HG03045 (cell line): ENCODE results near the gene PCSK5.
"Not testable (repeated sequence)": the region's sequence is repeated elsewhere in the genome, so short reads cannot be mapped to it uniquely, and the experiment has no call there.

ENCODE experiments used
- ATAC-seq: cut with Tn5 transposase; IDR thresholded peaks from one replicate; pipeline ENCODE4 v1.9.1; 2021; ENCODE audit warnings: mild to moderate bottlenecking, moderate library complexity; ENCODE audit not compliant: unreplicated experiment

The PCSK5 gene

DNA sequence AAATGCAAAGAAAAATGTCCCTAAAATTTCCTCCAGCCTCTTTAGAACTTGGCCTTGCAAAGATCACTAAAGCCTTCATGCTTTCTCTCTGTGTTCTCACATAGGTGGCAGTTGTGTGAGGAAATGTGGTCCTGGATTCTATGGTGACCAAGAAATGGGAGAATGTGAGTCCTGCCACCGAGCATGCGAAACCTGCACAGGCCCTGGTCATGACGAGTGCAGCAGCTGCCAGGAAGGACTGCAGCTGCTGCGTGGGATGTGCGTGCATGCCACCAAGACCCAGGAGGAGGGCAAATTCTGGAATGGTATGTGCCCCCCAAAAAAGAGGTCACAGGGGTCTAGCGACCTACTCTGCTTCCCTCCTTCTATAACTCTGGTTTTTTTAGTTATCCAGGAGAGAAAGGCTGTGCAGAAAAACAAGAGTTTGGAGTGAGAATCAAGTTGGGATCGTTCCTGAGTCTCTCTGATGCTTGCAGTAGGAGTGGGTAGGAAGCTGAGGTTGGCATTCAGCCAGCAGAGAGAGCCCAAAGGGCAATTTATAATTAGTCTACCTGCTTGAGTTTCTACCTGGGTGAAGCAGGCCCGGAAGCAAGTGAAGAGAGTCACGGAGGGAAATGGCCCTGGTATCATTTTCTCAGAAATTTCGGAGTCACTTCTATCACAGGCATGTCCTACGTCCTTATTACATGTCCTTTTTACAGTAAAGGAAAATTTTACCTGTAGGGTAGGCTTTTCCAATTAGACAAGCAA, 406.3 kb downstream of the PCSK5 start:
- no peak for ATAC-seq

DNA sequence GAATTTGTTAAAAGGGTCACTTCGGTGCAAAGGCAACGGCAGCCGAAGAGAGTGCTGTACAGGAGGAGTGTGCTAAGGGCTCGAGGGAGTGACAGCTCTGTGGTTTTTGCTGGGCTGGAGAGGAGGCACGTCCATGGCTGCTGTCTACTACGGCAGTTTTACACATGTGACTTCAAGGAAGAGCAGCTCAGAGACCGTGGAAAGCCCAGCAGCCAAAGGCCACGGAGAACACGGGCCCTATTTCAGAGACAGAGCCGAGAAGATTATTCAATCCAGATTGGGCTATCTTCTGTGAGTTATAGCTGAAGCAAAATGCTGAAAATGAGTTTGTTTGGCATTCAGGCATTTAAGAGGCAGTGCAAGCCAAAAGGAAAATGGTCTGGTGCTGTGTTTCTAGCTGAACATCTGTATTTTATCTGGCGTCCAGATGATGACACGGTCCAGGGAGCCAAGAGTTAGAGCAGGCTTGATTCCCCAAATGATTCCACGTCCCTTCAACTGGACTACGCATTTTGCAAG, 407.3 kb downstream of the PCSK5 start:
- ATAC-seq = no peak

- no peak for ATAC-seq
These were observed 408.2 kb downstream of the PCSK5 start for GRCh38 chr9:76298521-76299144.

GRCh38 chr9:76302543-76302942, 412.1 kb downstream of the PCSK5 start:
- no peak for ATAC-seq

- no peak for ATAC-seq
These were observed 412.6 kb downstream of the PCSK5 start for GRCh38 chr9:76302947-76303550.

GRCh38 chr9:76307047-76307446, 416.6 kb downstream of the PCSK5 start:
- not testable (repeated sequence) for ATAC-seq

DNA sequence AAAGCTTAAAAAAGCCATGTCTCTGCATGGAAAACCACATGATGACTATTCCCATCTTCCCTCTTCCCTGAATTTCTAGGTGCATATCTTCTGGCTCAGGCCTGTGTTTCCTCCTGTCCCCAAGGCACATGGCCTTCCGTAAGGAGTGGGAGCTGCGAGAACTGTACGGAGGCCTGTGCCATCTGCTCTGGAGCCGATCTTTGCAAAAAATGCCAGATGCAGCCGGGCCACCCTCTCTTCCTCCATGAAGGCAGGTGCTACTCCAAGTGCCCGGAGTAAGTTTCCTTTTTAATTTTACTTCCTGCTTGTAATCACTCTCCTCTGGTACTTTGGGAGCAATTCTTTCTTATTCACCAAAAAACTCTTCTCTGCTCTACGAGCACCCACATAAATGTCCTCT, 420.1 kb downstream of the PCSK5 start:
- ATAC-seq = no peak

DNA sequence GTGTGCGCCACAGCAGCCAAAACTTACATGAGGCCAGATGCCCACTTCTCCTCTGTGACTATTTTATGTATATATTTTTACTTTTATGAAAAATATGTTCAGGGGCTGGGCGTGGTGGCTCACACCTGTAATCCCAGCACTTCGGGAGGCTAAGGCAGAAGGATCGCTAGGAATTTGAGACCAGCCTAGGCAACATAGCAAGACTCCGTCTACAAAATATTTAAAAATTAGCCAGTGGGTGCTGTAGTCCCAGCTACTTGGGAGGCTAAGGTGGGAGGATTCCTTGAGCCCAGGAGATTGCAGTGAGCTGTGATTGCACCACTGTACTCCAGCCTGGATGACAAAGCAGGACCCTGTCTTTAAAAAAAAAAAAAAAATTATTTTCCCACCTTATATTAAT, 420.5 kb downstream of the PCSK5 start:
- ATAC-seq = no peak

GRCh38 chr9:76311537-76311936, 421.1 kb downstream of the PCSK5 start:
- no peak for ATAC-seq

- no peak for ATAC-seq
These were observed 423.3 kb downstream of the PCSK5 start for GRCh38 chr9:76313771-76314170.

GRCh38 chr9:76314321-76314720, 423.8 kb downstream of the PCSK5 start:
- no peak for ATAC-seq

GRCh38 chr9:76316069-76316468, 425.6 kb downstream of the PCSK5 start:
- no peak for ATAC-seq

DNA sequence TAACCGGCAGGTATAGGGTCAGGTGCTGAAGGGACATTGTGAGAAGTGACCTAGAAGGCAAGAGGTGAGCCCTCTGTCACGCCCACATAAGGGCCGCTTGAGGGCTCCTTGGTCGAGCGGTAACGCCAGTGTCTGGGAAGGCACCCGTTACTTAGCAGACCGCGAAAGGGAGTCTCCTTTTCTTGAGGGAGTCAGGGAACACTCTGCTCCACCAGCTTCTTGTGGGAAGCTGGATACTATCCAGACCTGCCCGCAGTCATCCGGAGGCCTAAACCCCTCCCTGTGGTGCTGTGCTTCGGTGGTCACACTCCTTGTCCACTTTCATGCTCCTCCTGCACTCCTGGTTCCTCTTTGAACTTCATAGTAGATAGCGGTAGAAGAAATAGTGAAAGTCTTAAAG, 429.0 kb downstream of the PCSK5 start:
- not testable (repeated sequence) for ATAC-seq

- ATAC-seq = no peak
These were observed 430.8 kb downstream of the PCSK5 start for GRCh38 chr9:76321195-76321828.

GRCh38 chr9:76322810-76323209, 432.3 kb downstream of the PCSK5 start:
- ATAC-seq = no peak

DNA sequence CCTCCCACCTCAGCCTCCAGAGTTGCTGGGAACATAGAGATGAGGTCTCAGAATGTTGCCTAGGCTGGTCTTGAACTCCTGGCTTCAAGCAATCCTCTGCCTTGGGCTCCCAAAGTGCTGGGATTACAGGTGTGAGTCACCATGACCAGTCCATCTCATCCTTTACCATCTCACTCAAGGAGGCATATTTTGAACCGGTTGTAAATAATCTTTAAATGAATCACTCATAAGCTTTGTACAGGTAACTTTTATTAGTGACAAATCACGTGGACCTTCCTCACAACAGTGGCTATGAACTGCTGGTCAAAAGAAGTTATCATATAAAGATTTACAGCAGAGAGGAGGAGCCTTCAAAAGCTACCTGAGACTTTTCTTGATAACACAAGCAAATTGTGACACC, 433.0 kb downstream of the PCSK5 start:
- ATAC-seq = no peak

GRCh38 chr9:76324030-76324429, 433.6 kb downstream of the PCSK5 start:
- ATAC-seq = not testable (repeated sequence)

- no peak for ATAC-seq
These were observed 439.6 kb downstream of the PCSK5 start for GRCh38 chr9:76330034-76330433.

DNA sequence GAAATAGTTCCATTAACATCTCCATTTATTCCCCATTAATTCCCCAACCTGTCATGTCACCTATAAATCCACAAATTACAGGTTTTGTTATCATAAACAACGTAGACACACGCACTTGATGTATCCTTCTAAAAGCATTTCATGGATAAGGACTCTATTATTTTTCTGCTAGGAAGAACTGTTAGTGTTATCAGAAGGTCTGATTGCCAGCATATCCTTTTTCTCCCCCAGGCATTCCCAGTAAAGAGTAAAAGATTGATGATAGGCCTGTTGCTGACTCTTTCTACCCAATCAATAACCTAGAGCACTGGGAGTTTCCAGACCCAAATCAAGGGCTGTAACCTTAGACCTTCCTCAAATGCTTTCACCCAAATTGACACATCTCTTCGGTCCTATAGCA, 442.9 kb downstream of the PCSK5 start:
- ATAC-seq = no peak

DNA sequence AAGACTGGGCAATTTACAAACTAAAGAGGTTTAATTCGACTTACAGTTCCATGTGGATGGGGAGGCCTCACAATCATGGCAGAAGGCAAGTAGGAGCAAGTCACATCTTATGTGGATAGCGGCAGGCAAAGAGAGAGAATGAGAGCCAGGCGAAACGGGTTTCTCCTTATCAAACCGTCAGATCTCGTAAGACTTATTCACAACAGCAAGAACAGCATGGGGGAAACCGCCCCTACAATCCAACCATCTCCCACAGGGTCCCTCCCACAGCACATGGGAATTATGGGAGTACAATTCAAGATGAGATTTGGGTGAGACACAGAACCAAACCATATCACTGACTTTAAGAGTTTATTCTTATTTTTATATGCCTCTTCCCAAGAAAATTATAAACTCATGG, 443.5 kb downstream of the PCSK5 start:
- no peak for ATAC-seq

DNA sequence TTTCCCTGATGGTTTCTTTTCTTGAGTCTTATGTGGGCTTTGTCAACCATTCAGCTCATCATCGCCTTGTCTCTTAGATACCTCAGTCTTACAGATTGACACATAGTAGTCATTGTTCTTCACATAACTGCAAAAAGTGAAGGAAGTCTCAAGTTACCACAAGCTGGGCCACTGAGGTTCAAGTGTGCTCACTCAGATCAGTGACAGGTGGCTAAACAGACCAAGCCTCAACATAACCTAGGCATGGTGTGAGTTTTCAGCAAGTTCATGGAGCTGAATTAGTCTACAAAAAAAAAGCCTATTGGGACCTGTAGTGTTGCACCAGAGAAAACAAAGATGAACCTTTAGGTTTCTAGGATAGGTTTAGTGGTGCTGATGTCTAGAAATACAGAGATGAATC, 445.6 kb downstream of the PCSK5 start:
- no peak for ATAC-seq

DNA sequence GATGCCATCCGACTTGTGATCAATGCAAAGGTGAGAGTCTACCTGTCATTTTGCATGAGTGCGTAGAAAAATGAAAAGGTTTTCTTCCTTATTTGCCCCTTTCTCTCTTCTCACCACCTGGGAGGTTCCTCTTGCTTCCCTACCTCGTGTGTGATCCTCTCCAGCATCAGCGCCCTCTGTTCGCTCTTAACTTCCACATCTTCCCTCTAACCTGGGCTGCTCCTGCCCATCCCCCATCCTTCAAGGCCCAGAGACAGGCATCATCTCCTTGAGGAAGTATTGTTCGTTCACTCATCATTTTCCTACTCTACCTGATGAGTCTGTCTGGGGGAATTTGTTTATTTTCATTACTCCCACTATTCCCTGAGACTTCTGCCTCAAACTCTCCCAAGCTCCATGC, 447.9 kb downstream of the PCSK5 start:
- no peak for ATAC-seq
